ENCODE measurements around the gene ST7.
"Not testable (repeated sequence)": the region's sequence is repeated elsewhere in the genome, so short reads cannot be mapped to it uniquely, and the experiment has no call there.

ST7 gene

GRCh38 chr7:116953906-116954838 lies 871 bp downstream of the ST7 start:
- no peaks in the 10 kb centered on the region for H3K36me3 ChIP-seq (ENCODE audit: insufficient read depth, low read length)
- peak overlapping the region; percentile 84 for H3K27ac ChIP-seq
- DNase-seq (ENCODE audit: low read depth, low spot score), result no peak
- peak overlapping the region; percentile 94 for H3K9ac ChIP-seq (ENCODE audit: insufficient read length)
- H3K4me3 ChIP-seq, result peak overlapping the region; percentile 98
- no peaks in the 10 kb centered on the region for H3K9me3 ChIP-seq (ENCODE audit: low read depth, low read length)
- TF ChIP-seq POLR2AphosphoS5 (IDR thresholded peaks at IDR 0.05; ENCODE audit: borderline replicate concordance, low read depth, low read length) (peak; percentile 64; the same call in 1 of the 2 replicates), EZH2 (IDR thresholded peaks at IDR 0.05) (no peak), FOXP2 (optimal IDR thresholded peaks at IDR 0.05; ENCODE audit: control extremely low read depth, extremely low read length, insufficient read depth) (no peak)

GRCh38 chr7:116955340-116955739 lies 2.0 kb downstream of the ST7 start:
- peak overlapping the region; percentile 98 for H3K4me3 ChIP-seq
- no peak for DNase-seq (ENCODE audit: low read depth, low spot score)
- H3K9me3 ChIP-seq (ENCODE audit: low read depth, low read length), result no peaks in the 10 kb centered on the region
- peak overlapping the region; percentile 47; the same call in 1 of the 2 replicates for H3K27ac ChIP-seq
- TF ChIP-seq EZH2 (IDR thresholded peaks at IDR 0.05) (no peak), FOXP2 (optimal IDR thresholded peaks at IDR 0.05; ENCODE audit: control extremely low read depth, extremely low read length, insufficient read depth) (no peak), POLR2AphosphoS5 (IDR thresholded peaks at IDR 0.05; ENCODE audit: borderline replicate concordance, low read depth, low read length) (no peak)
- peaks cover 2% of the 10 kb centered on the region; the same call in 1 of the 2 replicates for H3K36me3 ChIP-seq (ENCODE audit: insufficient read depth, low read length)
- H3K9ac ChIP-seq (ENCODE audit: insufficient read length), result peak overlapping the region; percentile 94

- H3K4me3 ChIP-seq, result peak overlapping the region; percentile 98
- peak overlapping the region; percentile 94 for H3K9ac ChIP-seq (ENCODE audit: insufficient read length)
- H3K36me3 ChIP-seq (ENCODE audit: insufficient read depth, low read length), result peaks cover 6% of the 10 kb centered on the region; the same call in 1 of the 2 replicates
- H3K27ac ChIP-seq, result peak overlapping the region; percentile 47; the same call in 1 of the 2 replicates
- TF ChIP-seq FOXP2 (optimal IDR thresholded peaks at IDR 0.05; ENCODE audit: control extremely low read depth, extremely low read length, insufficient read depth) (no peak), POLR2AphosphoS5 (IDR thresholded peaks at IDR 0.05; ENCODE audit: borderline replicate concordance, low read depth, low read length) (no peak), EZH2 (IDR thresholded peaks at IDR 0.05) (no peak)
- no peak for DNase-seq (ENCODE audit: low read depth, low spot score)
- H3K9me3 ChIP-seq (ENCODE audit: low read depth, low read length), result no peaks in the 10 kb centered on the region
These were observed 2.6 kb downstream of the ST7 start for GRCh38 chr7:116955801-116956476.

DNA sequence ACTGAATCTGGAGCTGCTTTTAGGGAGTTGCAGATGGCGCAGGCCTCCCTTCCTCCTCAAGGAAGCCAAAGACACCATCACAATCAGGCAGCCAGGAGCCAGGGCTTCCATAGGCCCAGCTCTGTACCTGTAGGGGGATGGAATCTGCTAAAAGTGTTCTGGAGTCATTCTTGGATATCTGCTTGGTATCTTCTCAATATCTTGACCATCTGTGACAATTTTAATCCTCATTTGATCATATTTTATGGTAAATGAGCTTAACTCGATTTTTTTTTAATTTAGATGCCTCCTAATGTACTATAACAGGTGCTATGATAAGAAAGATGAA lies 3.1 kb downstream of the ST7 start:
- Histone ChIP-seq H3K4me3 (no peak overlapping the region), H3K9me3 (ENCODE audit: low read depth, low read length) (no peaks in the 10 kb centered on the region), H3K27ac (peak overlapping the region; percentile 47; the same call in 1 of the 2 replicates), H3K36me3 (ENCODE audit: insufficient read depth, low read length) (peaks cover 6% of the 10 kb centered on the region; the same call in 1 of the 2 replicates), H3K9ac (ENCODE audit: insufficient read length) (no peak overlapping the region)
- DNase-seq (ENCODE audit: low read depth, low spot score), result no peak
- TF ChIP-seq POLR2AphosphoS5 (IDR thresholded peaks at IDR 0.05; ENCODE audit: borderline replicate concordance, low read depth, low read length) (no peak), FOXP2 (optimal IDR thresholded peaks at IDR 0.05; ENCODE audit: control extremely low read depth, extremely low read length, insufficient read depth) (no peak), EZH2 (IDR thresholded peaks at IDR 0.05) (no peak)

GRCh38 chr7:116957874-116958273 lies 4.6 kb downstream of the ST7 start:
- no peak overlapping the region for H3K27ac ChIP-seq
- H3K4me3 ChIP-seq, result no peak overlapping the region
- H3K36me3 ChIP-seq (ENCODE audit: insufficient read depth, low read length), result peaks cover 6% of the 10 kb centered on the region; the same call in 1 of the 2 replicates
- H3K9ac ChIP-seq (ENCODE audit: insufficient read length), result no peak overlapping the region
- TF ChIP-seq POLR2AphosphoS5 (IDR thresholded peaks at IDR 0.05; ENCODE audit: borderline replicate concordance, low read depth, low read length), result no peak
- no peak for TF ChIP-seq EZH2 (IDR thresholded peaks at IDR 0.05)
- no peak for TF ChIP-seq FOXP2 (optimal IDR thresholded peaks at IDR 0.05; ENCODE audit: control extremely low read depth, extremely low read length, insufficient read depth)
- DNase-seq (ENCODE audit: low read depth, low spot score), result no peak
- H3K9me3 ChIP-seq (ENCODE audit: low read depth, low read length), result no peaks in the 10 kb centered on the region

DNA sequence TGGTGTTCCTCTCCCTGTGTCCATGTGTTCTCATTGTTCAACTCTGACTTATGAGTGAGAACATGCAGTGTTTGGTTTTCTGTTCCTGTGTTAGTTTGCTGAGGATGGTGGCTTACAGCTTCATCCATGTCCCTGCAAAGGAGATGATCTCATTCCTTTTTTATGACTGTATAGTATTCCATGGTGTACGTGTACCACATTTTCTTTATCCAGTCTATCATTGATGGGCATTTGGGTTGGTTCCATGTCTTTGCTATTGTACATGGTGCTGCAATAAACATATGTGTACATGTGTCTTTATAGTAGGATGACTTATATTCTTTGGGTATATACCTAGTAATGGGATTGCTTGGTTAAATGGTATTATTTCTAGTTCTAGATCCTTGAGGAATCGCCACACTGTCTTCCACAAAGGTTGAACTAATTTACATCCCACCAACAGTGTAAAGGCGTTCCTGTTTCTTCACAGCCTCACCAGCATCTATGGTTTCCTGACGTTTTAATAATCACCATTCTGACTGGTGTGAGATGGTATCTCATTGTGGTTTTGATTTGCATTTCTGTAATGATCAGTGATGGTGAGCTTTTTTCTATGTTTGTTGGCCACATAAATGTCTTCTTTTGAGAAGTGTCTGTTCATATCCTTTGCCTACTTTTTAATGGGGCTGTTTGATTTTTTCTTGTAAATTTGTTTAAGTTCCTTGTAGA lies 8.8 kb downstream of the ST7 start:
- not testable (repeated sequence) for H3K36me3 ChIP-seq (ENCODE audit: insufficient read depth, low read length); H3K27ac ChIP-seq; H3K9me3 ChIP-seq (ENCODE audit: low read depth, low read length); DNase-seq (ENCODE audit: low read depth, low spot score); H3K4me3 ChIP-seq; H3K9ac ChIP-seq (ENCODE audit: insufficient read length)

GRCh38 chr7:116963234-116963633 lies 9.9 kb downstream of the ST7 start:
- Histone ChIP-seq H3K9ac (ENCODE audit: insufficient read length) (no peak overlapping the region), H3K36me3 (ENCODE audit: insufficient read depth, low read length) (peaks cover 6% of the 10 kb centered on the region; the same call in 1 of the 2 replicates), H3K9me3 (ENCODE audit: low read depth, low read length) (no peaks in the 10 kb centered on the region), H3K27ac (no peak overlapping the region), H3K4me3 (no peak overlapping the region)
- DNase-seq (ENCODE audit: low read depth, low spot score), result no peak
- TF ChIP-seq EZH2 (IDR thresholded peaks at IDR 0.05) (no peak), POLR2AphosphoS5 (IDR thresholded peaks at IDR 0.05; ENCODE audit: borderline replicate concordance, low read depth, low read length) (no peak), FOXP2 (optimal IDR thresholded peaks at IDR 0.05; ENCODE audit: control extremely low read depth, extremely low read length, insufficient read depth) (no peak)

GRCh38 chr7:116966601-116967000 lies 13.3 kb downstream of the ST7 start:
- TF ChIP-seq EZH2 (IDR thresholded peaks at IDR 0.05), result no peak
- TF ChIP-seq FOXP2 (optimal IDR thresholded peaks at IDR 0.05; ENCODE audit: control extremely low read depth, extremely low read length, insufficient read depth), result no peak
- no peak for TF ChIP-seq POLR2AphosphoS5 (IDR thresholded peaks at IDR 0.05; ENCODE audit: borderline replicate concordance, low read depth, low read length)
- Histone ChIP-seq H3K9me3 (ENCODE audit: low read depth, low read length) (no peaks in the 10 kb centered on the region), H3K36me3 (ENCODE audit: insufficient read depth, low read length) (no peaks in the 10 kb centered on the region), H3K9ac (ENCODE audit: insufficient read length) (no peak overlapping the region), H3K4me3 (no peak overlapping the region), H3K27ac (0 out of 2 replicates have a peak overlapping the region, but pooled peaks have one; percentile 49)
- DNase-seq (ENCODE audit: low read depth, low spot score), result no peak

Data from SK-N-MC (cell line).